HG02981 (cell line): ENCODE results near the gene CDK14.

Experiments used
- ATAC-seq: cut with Tn5 transposase; IDR thresholded peaks from one replicate; pipeline ENCODE4 v1.9.1; 2021; ENCODE audit warnings: mild to moderate bottlenecking, moderate library complexity; ENCODE audit not compliant: unreplicated experiment

CDK14 gene

GRCh38 chr7:90833443-90833842, 237.3 kb downstream of the CDK14 start:
- ATAC-seq = no peak

DNA sequence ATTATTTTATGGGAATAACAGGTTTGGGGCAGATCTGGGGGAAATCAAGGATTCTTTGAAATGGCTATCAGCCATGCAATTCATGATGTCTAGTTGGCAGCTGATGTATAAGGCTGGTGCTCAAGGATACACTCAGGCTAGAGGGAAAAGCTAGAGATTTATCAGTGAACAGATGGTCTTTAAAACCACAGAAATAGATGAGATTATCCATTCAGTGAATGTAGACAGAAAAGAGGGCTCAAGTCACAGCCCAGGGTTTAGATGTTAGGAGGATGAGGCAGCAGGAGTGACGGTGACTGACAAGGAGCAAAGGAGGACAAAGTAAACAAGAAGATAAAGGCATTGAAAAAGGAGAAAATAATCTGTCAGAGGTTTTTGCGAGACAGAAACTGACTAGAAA, 238.7 kb downstream of the CDK14 start:
- no peak for ATAC-seq

DNA sequence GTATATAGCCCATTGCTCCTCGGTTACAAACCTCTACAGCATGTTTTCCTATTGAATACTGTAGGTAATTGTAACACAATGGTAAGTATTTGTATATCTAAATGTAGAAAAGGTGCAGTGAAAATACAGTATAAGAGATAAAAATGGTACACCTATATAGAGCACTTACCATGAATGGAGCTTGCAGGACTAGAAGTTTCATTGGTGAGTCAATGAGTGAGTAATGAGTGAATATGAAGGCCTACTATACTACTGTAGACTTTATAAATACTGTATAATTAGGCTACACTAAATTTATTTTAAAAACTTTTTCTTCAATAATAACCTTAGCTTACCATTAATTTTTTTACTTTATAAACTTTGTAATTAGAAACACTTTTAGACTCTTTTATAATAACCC, 239.7 kb downstream of the CDK14 start:
- ATAC-seq = no peak

GRCh38 chr7:90836937-90837336, 240.8 kb downstream of the CDK14 start:
- no peak for ATAC-seq

DNA sequence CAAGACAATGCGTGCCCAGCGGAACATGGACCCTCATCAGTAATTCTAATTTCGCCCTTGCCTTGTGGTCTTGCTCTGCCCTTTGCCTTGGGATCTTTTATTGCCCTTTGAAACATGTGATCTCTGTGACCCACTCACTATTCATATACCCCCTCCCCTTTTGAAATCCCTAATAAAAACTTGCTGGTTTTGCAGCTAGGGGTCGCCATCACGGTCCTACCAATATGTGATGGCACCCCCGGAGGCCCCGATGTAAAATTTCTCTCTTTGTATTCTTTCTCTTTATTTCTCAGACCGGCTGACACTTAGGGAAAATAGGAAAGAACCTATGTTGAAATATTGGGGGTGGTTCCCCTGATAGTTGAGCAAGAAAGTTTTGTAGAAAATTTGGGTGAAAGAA, 242.7 kb downstream of the CDK14 start:
- no peak for ATAC-seq

GRCh38 chr7:90839316-90839715, 243.2 kb downstream of the CDK14 start:
- ATAC-seq = no peak

GRCh38 chr7:90839727-90840291, 243.7 kb downstream of the CDK14 start:
- ATAC-seq = no peak

- no peak for ATAC-seq
Observed at GRCh38 chr7:90841759-90842429, 245.8 kb downstream of the CDK14 start.

DNA sequence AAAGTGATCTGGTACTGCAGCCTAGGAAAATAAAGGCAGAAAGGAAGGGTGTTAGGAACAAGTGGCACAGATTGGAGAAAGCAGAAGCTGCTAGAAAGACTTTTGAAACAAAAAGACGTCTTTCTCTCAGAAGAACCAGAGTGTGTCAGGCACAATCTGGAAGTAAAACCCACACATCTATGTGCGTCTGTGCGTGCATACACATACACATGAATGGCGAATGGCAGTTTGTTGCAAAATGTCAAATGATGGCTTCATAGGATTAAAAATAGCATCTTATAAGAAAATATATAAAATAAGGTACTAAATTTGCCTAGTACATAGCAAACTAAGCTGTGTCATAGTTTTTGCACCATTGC, 246.3 kb downstream of the CDK14 start:
- ATAC-seq = no peak

DNA sequence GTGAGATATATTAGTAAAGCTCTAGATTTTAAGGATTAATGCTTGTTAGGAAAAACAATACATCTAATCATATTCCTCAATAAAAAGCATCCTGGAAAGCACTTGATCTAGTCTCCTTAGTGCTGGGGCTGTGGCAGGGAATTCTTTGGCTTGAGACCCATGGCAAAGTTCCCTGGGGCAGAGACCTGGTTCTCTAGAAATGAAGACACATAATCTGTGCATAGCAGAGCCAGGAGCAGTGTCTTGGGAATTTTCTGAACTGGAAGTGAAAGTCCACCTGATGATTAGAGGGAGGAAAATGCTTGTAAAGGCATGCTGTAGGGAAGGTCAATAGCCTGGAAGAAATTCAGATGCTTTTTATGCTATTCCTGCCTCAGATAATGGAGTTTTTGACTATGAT, 247.4 kb downstream of the CDK14 start:
- ATAC-seq = no peak

DNA sequence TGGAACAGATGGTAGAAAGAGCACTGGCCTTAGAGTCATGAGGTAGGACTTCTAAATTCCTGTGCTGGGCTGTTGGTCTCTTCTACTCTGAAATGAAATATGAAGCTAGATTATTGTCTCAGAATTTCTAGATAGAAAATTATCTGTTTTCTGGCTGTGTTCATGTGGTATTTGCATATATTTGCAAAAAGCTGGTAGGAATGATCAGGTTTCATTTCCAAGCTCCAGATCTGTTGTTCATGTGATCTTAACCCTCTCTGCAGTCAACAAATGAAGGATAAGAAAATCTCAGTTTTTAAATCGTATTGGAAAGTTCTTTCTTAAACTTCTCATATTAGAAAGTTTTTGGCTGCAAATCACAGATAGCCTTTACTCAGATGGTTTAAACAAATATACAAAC, 248.3 kb downstream of the CDK14 start:
- no peak for ATAC-seq

DNA sequence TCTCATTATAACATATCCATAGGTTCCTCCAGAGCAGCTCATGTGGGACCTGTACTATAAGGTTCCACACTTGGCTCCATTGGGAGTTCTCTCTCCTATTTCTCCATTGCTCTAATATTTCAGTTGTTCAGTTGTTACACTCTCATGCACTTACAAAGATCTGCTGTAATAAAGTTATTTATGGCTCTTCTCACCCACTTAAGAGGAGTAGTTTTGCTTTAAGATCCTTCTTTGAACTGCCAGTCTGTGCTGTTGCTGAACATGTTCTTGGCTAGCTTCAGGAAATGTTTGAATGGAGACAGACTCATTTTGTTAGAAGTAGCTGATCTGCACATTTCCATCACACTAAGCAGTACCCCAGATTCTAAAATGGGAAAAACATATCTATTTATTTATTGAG, 250.1 kb downstream of the CDK14 start:
- ATAC-seq = no peak

DNA sequence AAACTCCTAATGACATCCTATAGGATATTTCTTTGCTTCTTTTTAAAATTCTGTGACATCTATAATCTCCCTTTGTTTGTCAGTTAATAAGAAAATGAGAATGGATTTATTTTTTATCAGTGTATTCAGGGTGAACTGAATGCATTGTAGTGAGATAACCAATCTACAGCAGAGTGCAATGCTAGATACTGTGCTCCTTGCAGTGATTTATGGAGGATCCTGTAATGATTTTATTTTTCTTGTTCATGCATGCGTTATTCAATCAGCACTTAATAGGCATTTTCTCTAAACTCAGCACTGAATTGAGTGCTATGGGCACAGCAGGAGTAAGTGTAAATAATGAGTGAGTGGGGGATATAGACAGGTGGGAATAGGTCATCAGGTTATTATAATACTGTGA, 253.9 kb downstream of the CDK14 start:
- no peak for ATAC-seq

DNA sequence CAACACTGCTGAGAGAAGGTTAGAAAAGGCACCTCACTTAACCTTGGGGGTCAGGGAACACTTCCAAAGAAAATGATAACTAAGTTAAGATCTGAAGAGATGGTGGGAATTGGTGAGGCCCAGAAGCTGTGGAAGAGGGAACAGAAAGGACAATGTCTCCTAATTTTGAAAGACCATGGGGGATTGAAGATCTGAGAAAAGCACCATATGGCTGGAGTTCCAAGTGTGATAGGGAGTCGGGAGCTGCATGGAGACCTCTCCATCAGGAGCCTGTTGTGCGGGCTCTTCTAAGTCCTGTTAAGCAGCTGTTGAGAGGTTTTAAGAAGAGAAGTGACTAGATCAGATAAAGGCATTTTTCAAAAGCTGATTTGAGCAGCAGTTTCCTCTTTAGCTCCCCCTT, 254.3 kb downstream of the CDK14 start:
- ATAC-seq = no peak

- no peak for ATAC-seq
Observed at GRCh38 chr7:90853205-90853604, 257.1 kb downstream of the CDK14 start.

DNA sequence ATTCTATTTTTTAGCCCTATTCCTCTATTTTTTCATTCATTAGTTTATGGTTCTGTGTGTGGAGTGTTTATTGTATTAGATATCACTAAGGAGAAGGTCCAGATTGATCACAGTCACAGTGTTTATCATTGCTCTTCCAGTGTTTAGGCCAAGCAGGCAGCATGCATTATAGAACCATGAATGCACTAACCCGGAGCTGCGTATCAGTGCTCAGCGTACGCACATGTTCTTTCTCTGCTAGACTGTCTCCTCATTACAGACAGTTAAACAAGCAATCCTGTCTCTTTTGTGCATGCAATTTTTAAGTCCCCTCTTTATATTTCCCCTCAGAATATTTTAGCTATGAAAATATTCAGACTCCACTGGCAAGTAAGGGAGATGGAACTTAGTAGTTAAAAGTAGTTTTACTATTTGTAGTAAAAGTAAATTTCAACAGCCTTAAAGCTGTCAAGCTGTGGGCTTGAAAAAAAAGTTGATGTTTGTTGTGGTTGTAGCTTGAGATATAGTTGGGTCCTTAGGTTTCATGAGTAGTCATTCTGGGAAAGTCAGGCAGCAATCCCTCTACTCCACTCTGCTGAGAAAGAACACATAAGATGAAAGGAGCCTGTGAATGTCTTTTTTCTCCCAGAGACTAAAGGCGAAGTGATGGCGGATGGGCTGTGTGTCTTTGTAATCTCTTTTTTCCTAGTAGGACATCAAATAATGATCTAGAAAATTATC, 260.4 kb downstream of the CDK14 start:
- no peak for ATAC-seq

GRCh38 chr7:90857603-90858002, 261.5 kb downstream of the CDK14 start:
- no peak for ATAC-seq

GRCh38 chr7:90858546-90858945, 262.4 kb downstream of the CDK14 start:
- no peak for ATAC-seq

DNA sequence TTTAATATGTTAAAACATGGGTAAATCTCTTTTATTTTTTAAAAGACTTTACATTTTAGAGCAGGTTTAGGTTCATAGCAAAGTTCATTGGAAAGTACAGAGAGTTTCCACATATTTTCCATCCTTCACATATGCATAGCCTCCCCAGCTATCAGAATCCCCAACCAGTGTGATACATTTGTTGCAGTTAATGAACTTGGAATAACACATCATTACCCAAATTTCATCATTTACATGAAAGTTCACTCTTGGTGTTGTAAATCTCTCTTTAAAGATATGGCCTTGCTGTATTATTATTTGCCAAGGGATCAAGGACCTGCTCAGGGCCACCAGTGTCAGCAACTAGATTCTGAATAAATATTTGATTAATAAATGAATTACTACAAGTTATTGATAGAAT, 263.4 kb downstream of the CDK14 start:
- ATAC-seq = no peak

GRCh38 chr7:90864088-90864487, 268.0 kb downstream of the CDK14 start:
- no peak for ATAC-seq

DNA sequence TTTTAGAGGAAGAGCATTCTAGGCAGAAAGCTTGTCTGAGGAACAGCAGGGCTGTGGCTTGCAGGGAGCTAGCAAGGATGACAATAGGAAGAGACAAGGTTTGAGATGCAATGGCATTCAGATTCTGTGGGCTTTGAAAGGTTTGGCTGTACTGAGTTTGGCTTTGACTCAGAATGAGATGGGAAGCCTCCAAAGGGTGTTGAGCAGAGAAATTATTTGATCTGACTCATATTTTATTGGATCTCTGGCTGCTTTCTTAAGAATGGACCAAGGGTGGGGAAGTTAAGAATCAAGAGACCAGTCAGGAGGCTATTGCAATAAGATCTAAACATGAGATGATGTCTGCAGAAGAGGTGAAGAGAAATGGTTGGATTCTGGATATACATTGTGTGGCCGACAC, 273.2 kb downstream of the CDK14 start:
- ATAC-seq = no peak

DNA sequence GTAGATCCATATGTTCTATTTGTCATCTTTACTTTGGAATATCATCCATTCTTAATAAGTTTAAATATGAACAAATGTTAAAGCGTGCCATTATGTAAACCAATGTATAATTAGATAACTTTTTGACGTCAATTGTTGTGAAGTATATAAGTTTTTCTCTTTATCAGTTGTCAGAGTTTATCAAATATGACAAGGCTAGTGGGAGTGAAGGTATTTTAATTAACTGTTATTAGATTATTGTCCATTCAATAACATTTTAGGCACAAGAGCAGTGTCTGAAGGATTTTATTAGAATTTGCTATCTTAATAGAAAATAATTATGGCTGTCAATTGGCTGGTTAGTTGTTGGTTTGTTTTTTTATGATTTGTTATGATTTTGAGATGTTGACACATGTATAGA, 280.6 kb downstream of the CDK14 start:
- ATAC-seq = no peak

GRCh38 chr7:90877201-90877600, 281.1 kb downstream of the CDK14 start:
- peak; percentile 79 for ATAC-seq
